ENCODE results near the gene RGS19.

Gene RGS19

GRCh38 chr20:64105846-64106434 is 26.6 kb upstream of the RGS19 start:
- H3K4me3 ChIP-seq (ENCODE audit: low read length): no peak overlapping the region
- no peak overlapping the region for H3K9ac ChIP-seq (ENCODE audit: low read length)
- H3K27me3 ChIP-seq (ENCODE audit: control insufficient read depth, insufficient read depth, low read length): peaks cover 30% of the 10 kb centered on the region
- peaks cover 6% of the 10 kb centered on the region for H3K4me1 ChIP-seq (ENCODE audit: control insufficient read depth, insufficient read depth, low read length)
- H3K9me3 ChIP-seq (ENCODE audit: control insufficient read depth, low read length): no peaks in the 10 kb centered on the region
- H3K36me3 ChIP-seq (ENCODE audit: control insufficient read depth, insufficient read depth, low read length): no peaks in the 10 kb centered on the region

GRCh38 chr20:64104667-64105451 is 25.5 kb upstream of the RGS19 start:
- no peaks in the 10 kb centered on the region for H3K9me3 ChIP-seq (ENCODE audit: control insufficient read depth, low read length)
- no peak overlapping the region for H3K4me3 ChIP-seq (ENCODE audit: low read length)
- H3K9ac ChIP-seq (ENCODE audit: low read length): no peak overlapping the region
- peaks cover 39% of the 10 kb centered on the region for H3K27me3 ChIP-seq (ENCODE audit: control insufficient read depth, insufficient read depth, low read length)
- H3K36me3 ChIP-seq (ENCODE audit: control insufficient read depth, insufficient read depth, low read length): no peaks in the 10 kb centered on the region
- H3K4me1 ChIP-seq (ENCODE audit: control insufficient read depth, insufficient read depth, low read length): peaks cover 6% of the 10 kb centered on the region

GRCh38 chr20:64103871-64104666 is 24.8 kb upstream of the RGS19 start:
- Histone ChIP-seq H3K4me3 (ENCODE audit: low read length) (no peak overlapping the region), H3K4me1 (ENCODE audit: control insufficient read depth, insufficient read depth, low read length) (peaks cover 6% of the 10 kb centered on the region), H3K9me3 (ENCODE audit: control insufficient read depth, low read length) (no peaks in the 10 kb centered on the region), H3K36me3 (ENCODE audit: control insufficient read depth, insufficient read depth, low read length) (no peaks in the 10 kb centered on the region), H3K9ac (ENCODE audit: low read length) (no peak overlapping the region), H3K27me3 (ENCODE audit: control insufficient read depth, insufficient read depth, low read length) (peaks cover 39% of the 10 kb centered on the region)

GRCh38 chr20:64102647-64103354 is 23.5 kb upstream of the RGS19 start:
- Histone ChIP-seq H3K36me3 (ENCODE audit: control insufficient read depth, insufficient read depth, low read length) (no peaks in the 10 kb centered on the region), H3K4me3 (ENCODE audit: low read length) (no peak overlapping the region), H3K4me1 (ENCODE audit: control insufficient read depth, insufficient read depth, low read length) (peaks cover 6% of the 10 kb centered on the region), H3K9me3 (ENCODE audit: control insufficient read depth, low read length) (no peaks in the 10 kb centered on the region), H3K27me3 (ENCODE audit: control insufficient read depth, insufficient read depth, low read length) (peaks cover 39% of the 10 kb centered on the region), H3K9ac (ENCODE audit: low read length) (no peak overlapping the region)

GRCh38 chr20:64101731-64102621 is 22.7 kb upstream of the RGS19 start:
- Histone ChIP-seq H3K9me3 (ENCODE audit: control insufficient read depth, low read length) (no peaks in the 10 kb centered on the region), H3K9ac (ENCODE audit: low read length) (no peak overlapping the region), H3K36me3 (ENCODE audit: control insufficient read depth, insufficient read depth, low read length) (no peaks in the 10 kb centered on the region), H3K4me1 (ENCODE audit: control insufficient read depth, insufficient read depth, low read length) (peaks cover 6% of the 10 kb centered on the region), H3K27me3 (ENCODE audit: control insufficient read depth, insufficient read depth, low read length) (peaks cover 39% of the 10 kb centered on the region), H3K4me3 (ENCODE audit: low read length) (no peak overlapping the region)

GRCh38 chr20:64100946-64101688 is 21.8 kb upstream of the RGS19 start:
- peaks cover 39% of the 10 kb centered on the region for H3K27me3 ChIP-seq (ENCODE audit: control insufficient read depth, insufficient read depth, low read length)

GRCh38 chr20:64100566-64100888 is 21.2 kb upstream of the RGS19 start:
- Histone ChIP-seq H3K4me1 (ENCODE audit: control insufficient read depth, insufficient read depth, low read length) (peaks cover 6% of the 10 kb centered on the region), H3K27me3 (ENCODE audit: control insufficient read depth, insufficient read depth, low read length) (peaks cover 39% of the 10 kb centered on the region), H3K36me3 (ENCODE audit: control insufficient read depth, insufficient read depth, low read length) (no peaks in the 10 kb centered on the region), H3K4me3 (ENCODE audit: low read length) (no peak overlapping the region), H3K9ac (ENCODE audit: low read length) (no peak overlapping the region), H3K9me3 (ENCODE audit: control insufficient read depth, low read length) (no peaks in the 10 kb centered on the region)

More at GRCh38 chr20:64100946-64101688, 21.8 kb upstream of the RGS19 start:
- H3K4me3 ChIP-seq (ENCODE audit: low read length): no peak overlapping the region
- H3K9ac ChIP-seq (ENCODE audit: low read length): no peak overlapping the region
- H3K9me3 ChIP-seq (ENCODE audit: control insufficient read depth, low read length): no peaks in the 10 kb centered on the region
- no peaks in the 10 kb centered on the region for H3K36me3 ChIP-seq (ENCODE audit: control insufficient read depth, insufficient read depth, low read length)
- peaks cover 6% of the 10 kb centered on the region for H3K4me1 ChIP-seq (ENCODE audit: control insufficient read depth, insufficient read depth, low read length)

- Histone ChIP-seq H3K27me3 (ENCODE audit: control insufficient read depth, insufficient read depth, low read length) (peaks cover 39% of the 10 kb centered on the region), H3K4me3 (ENCODE audit: low read length) (no peak overlapping the region), H3K36me3 (ENCODE audit: control insufficient read depth, insufficient read depth, low read length) (no peaks in the 10 kb centered on the region), H3K9ac (ENCODE audit: low read length) (no peak overlapping the region), H3K4me1 (ENCODE audit: control insufficient read depth, insufficient read depth, low read length) (peaks cover 6% of the 10 kb centered on the region), H3K9me3 (ENCODE audit: control insufficient read depth, low read length) (no peaks in the 10 kb centered on the region)
Measured at GRCh38 chr20:64099880-64100565, 20.7 kb upstream of the RGS19 start.

GRCh38 chr20:64099086-64099786 is 19.9 kb upstream of the RGS19 start:
- Histone ChIP-seq H3K36me3 (ENCODE audit: control insufficient read depth, insufficient read depth, low read length) (no peaks in the 10 kb centered on the region), H3K9ac (ENCODE audit: low read length) (no peak overlapping the region), H3K9me3 (ENCODE audit: control insufficient read depth, low read length) (no peaks in the 10 kb centered on the region), H3K4me3 (ENCODE audit: low read length) (no peak overlapping the region), H3K27me3 (ENCODE audit: control insufficient read depth, insufficient read depth, low read length) (peaks cover 39% of the 10 kb centered on the region), H3K4me1 (ENCODE audit: control insufficient read depth, insufficient read depth, low read length) (peaks cover 6% of the 10 kb centered on the region)

- Histone ChIP-seq H3K27me3 (ENCODE audit: control insufficient read depth, insufficient read depth, low read length) (peaks cover 35% of the 10 kb centered on the region), H3K4me1 (ENCODE audit: control insufficient read depth, insufficient read depth, low read length) (peaks cover 6% of the 10 kb centered on the region), H3K4me3 (ENCODE audit: low read length) (no peak overlapping the region), H3K9ac (ENCODE audit: low read length) (no peak overlapping the region), H3K36me3 (ENCODE audit: control insufficient read depth, insufficient read depth, low read length) (no peaks in the 10 kb centered on the region), H3K9me3 (ENCODE audit: control insufficient read depth, low read length) (no peaks in the 10 kb centered on the region)
Measured at GRCh38 chr20:64098471-64099013, 19.2 kb upstream of the RGS19 start.

Measured in mucosa of stomach (tissue), 1 donor.